Keratinocyte (primary cell): Measurements from ENCODE around the gene FAM24B. TPM values are rescaled to one million over a fixed set of nuclear protein-coding genes. Genes with fewer than 3 reads are reported as not detected.
"Not testable (repeated sequence)": the region's sequence is repeated elsewhere in the genome, so short reads cannot be mapped to it uniquely, and the experiment has no call there.

ENCODE experiments used
- DNase-seq: peaks from one replicate; pipeline ENCODE4 v3.0.0-alpha.2; 2011; ENCODE audit warnings: low read depth, missing footprints, low spot score
- FAIRE-seq: peaks from 2 replicates; lab custom pipeline; 2011; peaks lifted over from hg19 to GRCh38; lab: Jason Lieb, UNC
- H2AFZ ChIP-seq: 2 replicates; pipeline ENCODE4 v1.6.0; 2012; ENCODE audit warnings: low read length, control low read depth, inconsistent platforms; ENCODE audit not compliant: control insufficient read depth
- H3K27ac ChIP-seq: 2 replicates; pipeline ENCODE4 v1.5.1; 2011; ENCODE audit warnings: low read length; ENCODE audit not compliant: control insufficient read depth, insufficient read depth
- H3K27me3 ChIP-seq: 3 replicates; pipeline ENCODE4 v1.6.0; 2011; ENCODE audit warnings: low read length; ENCODE audit not compliant: control insufficient read depth, insufficient read depth; ENCODE audit errors: extremely low read depth
- H3K36me3 ChIP-seq, 2 experiments: 2 replicates in 1 of 2; 3 replicates in 1 of 2; pipeline ENCODE4 v1.5.1; 2011; ENCODE audit warnings: low read length in 2 of 2, mild to moderate bottlenecking in 1 of 2; ENCODE audit not compliant: control insufficient read depth in 2 of 2, insufficient read depth in 2 of 2; ENCODE audit errors: extremely low read depth in 1 of 2
- H3K4me1 ChIP-seq: 3 replicates; pipeline ENCODE4 v1.5.1; 2011; ENCODE audit warnings: low read length; ENCODE audit not compliant: control insufficient read depth, insufficient read depth; ENCODE audit errors: extremely low read depth
- H3K4me2 ChIP-seq: 3 replicates; pipeline ENCODE4 v1.6.0; 2011; ENCODE audit warnings: low read depth, low read length; ENCODE audit not compliant: control insufficient read depth, insufficient read depth; ENCODE audit errors: extremely low read depth
- H3K4me3 ChIP-seq, 3 experiments: fragments of 200-600 bp in 1 of 3; sonication (generic) in 1 of 3; 2 replicates in 2 of 3; 3 replicates in 1 of 3; pipeline ENCODE4 v1.5.1; 2011 to 2016; ENCODE audit warnings: low read length in 3 of 3, mild to moderate bottlenecking in 3 of 3, control low read depth in 2 of 3, inconsistent platforms in 1 of 3, low read depth in 1 of 3, mixed read lengths in 1 of 3, mixed run types in 1 of 3, moderate library complexity in 1 of 3; ENCODE audit not compliant: control insufficient read depth in 2 of 3, insufficient read depth in 2 of 3; ENCODE audit errors: extremely low read depth in 1 of 3
- H3K79me2 ChIP-seq: 2 replicates; pipeline ENCODE4 v1.6.0; 2012; ENCODE audit warnings: low read length; ENCODE audit not compliant: control insufficient read depth, insufficient read depth
- H3K9ac ChIP-seq: 3 replicates; pipeline ENCODE4 v1.6.0; 2011; ENCODE audit warnings: low read length; ENCODE audit not compliant: control insufficient read depth, insufficient read depth; ENCODE audit errors: extremely low read depth
- H3K9me1 ChIP-seq: 3 replicates; pipeline ENCODE4 v1.6.0; 2011; ENCODE audit warnings: low read length; ENCODE audit not compliant: control insufficient read depth, insufficient read depth; ENCODE audit errors: extremely low read depth
- H3K9me3 ChIP-seq: 2 replicates; pipeline ENCODE4 v1.5.1; 2012; ENCODE audit warnings: low read depth, low read length; ENCODE audit not compliant: control insufficient read depth
- H4K20me1 ChIP-seq: 3 replicates; pipeline ENCODE4 v1.6.0; 2011; ENCODE audit warnings: low read length; ENCODE audit not compliant: control insufficient read depth, insufficient read depth; ENCODE audit errors: extremely low read depth
- CTCF ChIP-seq, 3 experiments: IDR thresholded peaks in 1 of 3; conservative IDR thresholded peaks in 1 of 3; optimal IDR thresholded peaks in 1 of 3; 2 replicates in 2 of 3; 3 replicates in 1 of 3; pipeline versions ENCODE3 to v1.5.1; 2011; ENCODE audit warnings: low read length in 3 of 3, mild to moderate bottlenecking in 3 of 3, moderate library complexity in 2 of 3, control low read depth in 1 of 3, inconsistent platforms in 1 of 3; ENCODE audit not compliant: insufficient read depth in 2 of 3; ENCODE audit errors: extremely low read depth in 1 of 3
- EZH2 ChIP-seq: IDR thresholded peaks from one replicate; pipeline ENCODE4 v1.6.1; 2012; ENCODE audit warnings: inconsistent platforms, mild to moderate bottlenecking, low read length, moderate library complexity
- dilution Hi-C: fragments of 300-500 bp; cut with MboI; formaldehyde crosslinking; loops from one replicate; pipeline ENCODE4 v1.7.0; 2020; ENCODE audit warnings: low sequenced_read_pairs; ENCODE audit not compliant: extremely low pct_ligation_motif_present
- polyA plus RNA-seq, 5 experiments: library from polyadenylated mRNA; depleted of rRNA in 3 of 5; stranded (reverse) in 3 of 5; stranded (forward) in 1 of 5; unstranded in 1 of 5; fragments of >200 nt; gene quantifications; 1 replicate in 1 of 5; 2 replicates in 3 of 5; 3 replicates in 1 of 5; pipeline versions ENCODE4 v1.2.1 to v1.2.3, GENCODE V29; 2011 to 2012; ENCODE audit warnings: missing spikeins in 2 of 5, low read depth in 1 of 5, low replicate concordance in 1 of 5

The FAM24B gene
- polyA plus RNA-seq, 1 donor (not counting 4 experiments of a cell fraction or from before 2014, with no cell fraction given), result 4.5 TPM

- Histone ChIP-seq H3K27ac (no peak overlapping the region), H4K20me1 (no peaks in the 10 kb centered on the region), H3K9ac (no peak overlapping the region), H3K79me2 (no peaks in the 10 kb centered on the region), H3K27me3 (no peaks in the 10 kb centered on the region), H3K36me3 (no peaks in the 10 kb centered on the region), H3K4me2 (no peak overlapping the region), H3K9me1 (no peaks in the 10 kb centered on the region), H3K4me1 (no peaks in the 10 kb centered on the region), H3K4me3 (no peak overlapping the region), H3K9me3 (no peaks in the 10 kb centered on the region), H2AFZ (no peak overlapping the region)
- DNase-seq (peak; percentile 5), FAIRE-seq (no peak)
- no peak for TF ChIP-seq EZH2
- dilution Hi-C loops, result no loop called here
Measured at GRCh38 chr10:122911889-122912484, 32.6 kb upstream of the FAM24B start.

GRCh38 chr10:122910310-122910709, 30.9 kb upstream of the FAM24B start, which contains the start of gene FAM24A:
FAM24A (plus strand) TSS chr10:122910610; CDS start chr10:122911635, 1,025 bp downstream.
- Histone ChIP-seq H3K79me2 (no peaks in the 10 kb centered on the region), H3K27ac (no peak within 1 kb of the TSS), H2AFZ (no peak within 1 kb of the TSS), H3K9me3 (no peaks in the 10 kb centered on the region), H4K20me1 (no peaks in the 10 kb centered on the region), H3K36me3 (no peaks in the 10 kb centered on the region), H3K4me1 (no peaks in the 10 kb centered on the region), H3K27me3 (no peaks in the 10 kb centered on the region), H3K9ac (no peak within 1 kb of the TSS), H3K4me3 (no peak within 1 kb of the TSS), H3K9me1 (no peaks in the 10 kb centered on the region), H3K4me2 (no peak within 1 kb of the TSS)
- FAIRE-seq, result no peak
- no peak for DNase-seq
- TF ChIP-seq EZH2 (no peak), CTCF (optimal IDR thresholded peaks at IDR 0.05 in 1 of 3, IDR thresholded peaks at IDR 0.05 in 1 of 3, conservative IDR thresholded peaks at IDR 0.05 in 1 of 3; ENCODE audit: extremely low read depth in 1 of 3, insufficient read depth in 2 of 3, low read length in 3 of 3) (no peak)
- dilution Hi-C loops, result no loop called here

- H3K27me3 ChIP-seq, H3K36me3 ChIP-seq, H3K79me2 ChIP-seq, H3K4me1 ChIP-seq, H4K20me1 ChIP-seq, H3K4me2 ChIP-seq, H3K9ac ChIP-seq, H2AFZ ChIP-seq, H3K9me3 ChIP-seq, dilution Hi-C loops, H3K27ac ChIP-seq, H3K9me1 ChIP-seq, H3K4me3 ChIP-seq, DNase-seq, FAIRE-seq: not testable (repeated sequence)
Measured at GRCh38 chr10:122903861-122904260, 24.5 kb upstream of the FAM24B start.
